Measurements from ENCODE around the gene KCNQ2. TPM values are rescaled to one million over a fixed set of nuclear protein-coding genes. Genes with fewer than 3 reads are reported as not detected.

Gene KCNQ2
- total and polyA plus RNA-seq, 2 experiments from 2014 or later: 68.5 to 92.4 TPM

DNA sequence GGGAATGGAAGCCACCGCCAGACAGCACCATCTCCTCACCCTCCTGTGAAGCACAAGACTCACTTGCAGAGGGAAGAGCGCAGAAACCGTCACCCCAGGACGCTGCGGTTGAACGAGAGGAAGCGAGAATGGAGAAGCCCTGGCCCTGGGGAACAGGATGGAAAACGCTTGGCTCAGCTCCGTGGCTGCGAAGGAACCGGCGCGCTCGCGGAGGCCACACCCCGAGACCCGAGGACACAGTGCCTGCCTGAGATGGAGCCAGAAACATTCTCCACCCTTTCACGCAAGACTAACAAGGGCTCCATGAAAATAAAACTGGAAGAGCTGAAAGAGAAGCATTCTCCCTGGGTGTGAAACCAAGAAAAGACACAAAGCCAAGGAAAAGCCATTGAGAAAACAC lies 86.0 kb downstream of the KCNQ2 start:
- Histone ChIP-seq H3K36me3 (ENCODE audit: insufficient read depth) (no peaks in the 10 kb centered on the region; the same call in 1 of the 2 replicates), H3F3A (replicated peaks; ENCODE audit: low read depth) (peaks cover 14% of the 10 kb centered on the region), H3K4me3 (no peak overlapping the region), H3K9me2 (ENCODE audit: insufficient read depth) (peaks cover 4% of the 10 kb centered on the region; the same call in 1 of the 2 replicates), H3K79me2 (replicated peaks; ENCODE audit: insufficient read depth) (no peaks in the 10 kb centered on the region), H2AFZ (no peak overlapping the region), H4K20me1 (replicated peaks; ENCODE audit: insufficient read depth) (no peaks in the 10 kb centered on the region), H3K27ac (ENCODE audit: low read depth) (no peak overlapping the region), H3K4me1 (ENCODE audit: insufficient read depth) (no peaks in the 10 kb centered on the region), H3K4me2 (no peak overlapping the region), H3K27me3 (ENCODE audit: insufficient read depth) (no peaks in the 10 kb centered on the region)
- Mint-ChIP-seq H3K4me3 (no peak overlapping the region; the same call in 2 of the 3 replicates), H3K9me3 (peaks cover 63% of the 10 kb centered on the region), H3K4me1 (peaks cover 7% of the 10 kb centered on the region), H3K27me3 (ENCODE audit: insufficient read depth, low read depth, poor library complexity) (peaks cover 23% of the 10 kb centered on the region), H3K36me3 (ENCODE audit: low read depth) (peaks cover 33% of the 10 kb centered on the region), H3K27ac (no peak overlapping the region; the same call in 1 of the 2 replicates)
- DNase-seq (ENCODE audit: low spot score) (no peak), ATAC-seq (no peak)
- TF ChIP-seq NANOG (IDR thresholded peaks at IDR 0.05; ENCODE audit: borderline replicate concordance) (no peak), ZNF331 (CRISPR knock-in tag; IDR thresholded peaks at IDR 0.05; ENCODE audit: low read depth) (no peak), EZH2 (IDR thresholded peaks at IDR 0.05; ENCODE audit: low read depth, unreplicated experiment) (no peak), STAT1 (IDR thresholded peaks at IDR 0.05; ENCODE audit: unreplicated experiment) (no peak), JUNB (IDR thresholded peaks at IDR 0.05; ENCODE audit: unreplicated experiment) (no peak), REST (IDR thresholded peaks at IDR 0.05; ENCODE audit: unreplicated experiment) (no peak), CREB1 (CRISPR knock-in tag; IDR thresholded peaks at IDR 0.05; ENCODE audit: low read depth) (no peak), EZH2phosphoT487 (IDR thresholded peaks at IDR 0.05; ENCODE audit: unreplicated experiment) (no peak), POLR2AphosphoS5 (IDR thresholded peaks at IDR 0.05; ENCODE audit: low read depth) (no peak), ZNF114 (CRISPR knock-in tag; IDR thresholded peaks at IDR 0.05) (no peak), CTCF (conservative IDR thresholded peaks at IDR 0.05; ENCODE audit: low read depth in 2 of 2) (no peak)
- TF ChIP-seq, protein P1, sequence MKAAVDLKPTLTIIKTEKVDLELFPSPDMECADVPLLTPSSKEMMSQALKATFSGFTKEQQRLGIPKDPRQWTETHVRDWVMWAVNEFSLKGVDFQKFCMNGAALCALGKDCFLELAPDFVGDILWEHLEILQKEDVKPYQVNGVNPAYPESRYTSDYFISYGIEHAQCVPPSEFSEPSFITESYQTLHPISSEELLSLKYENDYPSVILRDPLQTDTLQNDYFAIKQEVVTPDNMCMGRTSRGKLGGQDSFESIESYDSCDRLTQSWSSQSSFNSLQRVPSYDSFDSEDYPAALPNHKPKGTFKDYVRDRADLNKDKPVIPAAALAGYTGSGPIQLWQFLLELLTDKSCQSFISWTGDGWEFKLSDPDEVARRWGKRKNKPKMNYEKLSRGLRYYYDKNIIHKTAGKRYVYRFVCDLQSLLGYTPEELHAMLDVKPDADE (IDR thresholded peaks at IDR 0.05): no peak
- TF ChIP-seq, protein P2, sequence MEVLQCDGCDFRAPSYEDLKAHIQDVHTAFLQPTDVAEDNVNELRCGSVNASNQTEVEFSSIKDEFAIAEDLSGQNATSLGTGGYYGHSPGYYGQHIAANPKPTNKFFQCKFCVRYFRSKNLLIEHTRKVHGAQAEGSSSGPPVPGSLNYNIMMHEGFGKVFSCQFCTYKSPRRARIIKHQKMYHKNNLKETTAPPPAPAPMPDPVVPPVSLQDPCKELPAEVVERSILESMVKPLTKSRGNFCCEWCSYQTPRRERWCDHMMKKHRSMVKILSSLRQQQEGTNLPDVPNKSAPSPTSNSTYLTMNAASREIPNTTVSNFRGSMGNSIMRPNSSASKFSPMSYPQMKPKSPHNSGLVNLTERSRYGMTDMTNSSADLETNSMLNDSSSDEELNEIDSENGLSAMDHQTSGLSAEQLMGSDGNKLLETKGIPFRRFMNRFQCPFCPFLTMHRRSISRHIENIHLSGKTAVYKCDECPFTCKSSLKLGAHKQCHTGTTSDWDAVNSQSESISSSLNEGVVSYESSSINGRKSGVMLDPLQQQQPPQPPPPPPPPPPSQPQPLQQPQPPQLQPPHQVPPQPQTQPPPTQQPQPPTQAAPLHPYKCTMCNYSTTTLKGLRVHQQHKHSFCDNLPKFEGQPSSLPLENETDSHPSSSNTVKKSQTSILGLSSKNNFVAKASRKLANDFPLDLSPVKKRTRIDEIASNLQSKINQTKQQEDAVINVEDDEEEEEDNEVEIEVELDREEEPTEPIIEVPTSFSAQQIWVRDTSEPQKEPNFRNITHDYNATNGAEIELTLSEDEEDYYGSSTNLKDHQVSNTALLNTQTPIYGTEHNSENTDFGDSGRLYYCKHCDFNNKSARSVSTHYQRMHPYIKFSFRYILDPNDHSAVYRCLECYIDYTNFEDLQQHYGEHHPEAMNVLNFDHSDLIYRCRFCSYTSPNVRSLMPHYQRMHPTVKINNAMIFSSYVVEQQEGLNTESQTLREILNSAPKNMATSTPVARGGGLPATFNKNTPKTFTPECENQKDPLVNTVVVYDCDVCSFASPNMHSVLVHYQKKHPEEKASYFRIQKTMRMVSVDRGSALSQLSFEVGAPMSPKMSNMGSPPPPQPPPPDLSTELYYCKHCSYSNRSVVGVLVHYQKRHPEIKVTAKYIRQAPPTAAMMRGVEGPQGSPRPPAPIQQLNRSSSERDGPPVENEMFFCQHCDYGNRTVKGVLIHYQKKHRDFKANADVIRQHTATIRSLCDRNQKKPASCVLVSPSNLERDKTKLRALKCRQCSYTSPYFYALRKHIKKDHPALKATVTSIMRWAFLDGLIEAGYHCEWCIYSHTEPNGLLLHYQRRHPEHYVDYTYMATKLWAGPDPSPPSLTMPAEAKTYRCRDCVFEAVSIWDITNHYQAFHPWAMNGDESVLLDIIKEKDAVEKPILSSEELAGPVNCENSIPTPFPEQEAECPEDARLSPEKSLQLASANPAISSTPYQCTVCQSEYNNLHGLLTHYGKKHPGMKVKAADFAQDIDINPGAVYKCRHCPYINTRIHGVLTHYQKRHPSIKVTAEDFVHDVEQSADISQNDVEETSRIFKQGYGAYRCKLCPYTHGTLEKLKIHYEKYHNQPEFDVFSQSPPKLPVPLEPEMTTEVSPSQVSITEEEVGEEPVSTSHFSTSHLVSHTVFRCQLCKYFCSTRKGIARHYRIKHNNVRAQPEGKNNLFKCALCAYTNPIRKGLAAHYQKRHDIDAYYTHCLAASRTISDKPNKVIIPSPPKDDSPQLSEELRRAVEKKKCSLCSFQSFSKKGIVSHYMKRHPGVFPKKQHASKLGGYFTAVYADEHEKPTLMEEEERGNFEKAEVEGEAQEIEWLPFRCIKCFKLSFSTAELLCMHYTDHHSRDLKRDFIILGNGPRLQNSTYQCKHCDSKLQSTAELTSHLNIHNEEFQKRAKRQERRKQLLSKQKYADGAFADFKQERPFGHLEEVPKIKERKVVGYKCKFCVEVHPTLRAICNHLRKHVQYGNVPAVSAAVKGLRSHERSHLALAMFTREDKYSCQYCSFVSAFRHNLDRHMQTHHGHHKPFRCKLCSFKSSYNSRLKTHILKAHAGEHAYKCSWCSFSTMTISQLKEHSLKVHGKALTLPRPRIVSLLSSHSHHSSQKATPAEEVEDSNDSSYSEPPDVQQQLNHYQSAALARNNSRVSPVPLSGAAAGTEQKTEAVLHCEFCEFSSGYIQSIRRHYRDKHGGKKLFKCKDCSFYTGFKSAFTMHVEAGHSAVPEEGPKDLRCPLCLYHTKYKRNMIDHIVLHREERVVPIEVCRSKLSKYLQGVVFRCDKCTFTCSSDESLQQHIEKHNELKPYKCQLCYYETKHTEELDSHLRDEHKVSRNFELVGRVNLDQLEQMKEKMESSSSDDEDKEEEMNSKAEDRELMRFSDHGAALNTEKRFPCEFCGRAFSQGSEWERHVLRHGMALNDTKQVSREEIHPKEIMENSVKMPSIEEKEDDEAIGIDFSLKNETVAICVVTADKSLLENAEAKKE (CRISPR knock-in tag; IDR thresholded peaks at IDR 0.05): no peak

Measured in GM23338 (cell line).